PC-9 (cell line): ENCODE measurements around the gene FGF4. TPM values are rescaled to one million over a fixed set of nuclear protein-coding genes. Genes with fewer than 3 reads are reported as not detected.

Experiments used
- BruUV-seq: library from RNA; stranded (reverse); fragments of 400-500 nt; replicated peaks from 2 replicates; lab custom pipeline; 2021; lab: Mats Ljungman, UMichigan
- CTCF ChIA-PET: fragments of 300-600 bp; sonication (Branson Sonifier 250); formaldehyde crosslinking; loops from one replicate; lab custom pipeline; 2022; ENCODE audit warnings: antibody characterized with exemption; lab: Charles Lee
- POLR2A ChIA-PET: fragments of 300-600 bp; sonication (Branson Sonifier 250); formaldehyde crosslinking; loops from one replicate; lab custom pipeline; 2022; ENCODE audit warnings: antibody characterized with exemption; ENCODE audit not compliant: unreplicated experiment; lab: Charles Lee
- DNase-seq, 2 experiments: peaks; one replicate each; pipeline versions ENCODE4 v3.0.0 to v3.0.0-alpha.2; 2015 to 2022; ENCODE audit warnings: mixed read lengths in 1 of 2
- H2AFZ ChIP-seq: fragments of 200-600 bp; sonication (generic); 2 replicates; pipeline ENCODE4 v1.8.1; 2017; ENCODE audit warnings: antibody characterized with exemption
- H3F3A ChIP-seq: fragments of 200-600 bp; sonication (generic); 2 replicates; pipeline ENCODE4 v1.8.1; 2017; ENCODE audit warnings: antibody characterized with exemption, mild to moderate bottlenecking, low read depth; ENCODE audit not compliant: insufficient read depth
- H3K27ac ChIP-seq: fragments of 200-600 bp; sonication (generic); 2 replicates; pipeline ENCODE4 v1.6.1; 2016; ENCODE audit warnings: mixed run types
- H3K27me3 ChIP-seq: fragments of 200-600 bp; sonication (generic); 2 replicates; pipeline ENCODE4 v1.6.1; 2016; ENCODE audit warnings: low read depth, mixed run types; ENCODE audit not compliant: insufficient read depth
- H3K36me3 ChIP-seq: fragments of 200-600 bp; sonication (generic); 2 replicates; pipeline ENCODE4 v1.6.1; 2016; ENCODE audit warnings: low read depth, mixed run types
- H3K4me1 ChIP-seq: fragments of 200-600 bp; sonication (generic); replicated peaks from 2 replicates; pipeline ENCODE4 v1.6.1; 2016; ENCODE audit warnings: mixed run types; ENCODE audit not compliant: insufficient read depth
- H3K4me2 ChIP-seq: fragments of 200-600 bp; sonication (generic); 2 replicates; pipeline ENCODE4 v1.6.1; 2017; ENCODE audit warnings: mixed run types
- H3K4me3 ChIP-seq: fragments of 200-600 bp; sonication (generic); 2 replicates; pipeline ENCODE4 v1.6.1; 2016; ENCODE audit warnings: mixed run types
- H3K79me2 ChIP-seq: fragments of 200-600 bp; sonication (generic); 2 replicates; pipeline ENCODE4 v1.6.1; 2017; ENCODE audit warnings: low read depth, mixed run types
- H3K9me2 ChIP-seq: fragments of 200-600 bp; sonication (generic); 2 replicates; pipeline ENCODE4 v1.8.1; 2017; ENCODE audit warnings: mild to moderate bottlenecking; ENCODE audit not compliant: insufficient read depth
- H3K9me3 ChIP-seq: fragments of 200-600 bp; sonication (generic); 2 replicates; pipeline ENCODE4 v1.8.1; 2016; ENCODE audit warnings: low read depth; ENCODE audit not compliant: insufficient read depth
- H4K20me1 ChIP-seq: fragments of 200-600 bp; sonication (generic); 2 replicates; pipeline ENCODE4 v1.8.1; 2017; ENCODE audit not compliant: insufficient read depth
- CTCF ChIP-seq: fragments of 200-600 bp; sonication (generic); conservative IDR thresholded peaks from 2 replicates; pipeline ENCODE4 v1.6.1; 2017; ENCODE audit warnings: mixed run types, antibody characterized with exemption, mild to moderate bottlenecking, moderate library complexity
- EZH2 ChIP-seq: fragments of 200-600 bp; sonication (generic); IDR thresholded peaks from 2 replicates; pipeline ENCODE4 v1.8.0; 2017; ENCODE audit warnings: antibody characterized with exemption, low read depth
- intact Hi-C: fragments of 100-400 bp; cut with micrococcal nuclease; formaldehyde crosslinking; loops from one replicate; pipeline ENCODE4 v1.10.0; 2022; ENCODE audit not compliant: unreplicated experiment
- total RNA-seq: library from RNA; stranded (reverse); gene quantifications from 2 replicates; pipeline ENCODE4 v1.2.3, GENCODE V29; 2021

Gene FGF4
- total RNA-seq, 1 experiment from 2014 or later = not detected

- CTCF ChIA-PET = no interaction called here
- Histone ChIP-seq H3K36me3 (no peaks in the 10 kb centered on the region), H3K9me3 (no peaks in the 10 kb centered on the region), H4K20me1 (no peaks in the 10 kb centered on the region), H2AFZ (no peak overlapping the region), H3K27ac (no peak overlapping the region), H3K27me3 (peaks cover 14% of the 10 kb centered on the region), H3K9me2 (no peaks in the 10 kb centered on the region), H3K4me2 (no peak overlapping the region), H3K4me1 (peaks cover 22% of the 10 kb centered on the region; the same call in 1 of the 2 replicates), H3F3A (peaks cover 12% of the 10 kb centered on the region; the same call in 1 of the 2 replicates), H3K4me3 (no peak overlapping the region), H3K79me2 (no peaks in the 10 kb centered on the region)
- no peak for TF ChIP-seq CTCF
- no peak for TF ChIP-seq EZH2
- BruUV-seq = no TSS peak
- POLR2A ChIA-PET = no interaction called here
- intact Hi-C loops = no loop called here
- no peak for DNase-seq
Measured at GRCh38 chr11:69810289-69811118, 35.4 kb upstream of the FGF4 start.

GRCh38 chr11:69808667-69809086 lies 33.5 kb upstream of the FGF4 start:
- CTCF ChIA-PET = no interaction called here
- BruUV-seq = no TSS peak
- peaks cover 22% of the 10 kb centered on the region for H3K4me1 ChIP-seq
- TF ChIP-seq EZH2 = no peak
- H3K4me3 ChIP-seq = no peak overlapping the region
- H3K9me2 ChIP-seq = no peaks in the 10 kb centered on the region
- DNase-seq = no peak
- intact Hi-C loops = loop anchor here (10.0 kb wide), 1 partner anchor 386 kb away; no protein-coding TSS in a partner anchor
- H3K4me2 ChIP-seq = no peak overlapping the region
- no peaks in the 10 kb centered on the region for H4K20me1 ChIP-seq
- H3K9me3 ChIP-seq = no peaks in the 10 kb centered on the region
- H2AFZ ChIP-seq = no peak overlapping the region
- peaks cover 12% of the 10 kb centered on the region; the same call in 1 of the 2 replicates for H3F3A ChIP-seq
- no peaks in the 10 kb centered on the region for H3K79me2 ChIP-seq
- no peaks in the 10 kb centered on the region for H3K27me3 ChIP-seq
- POLR2A ChIA-PET = no interaction called here
- no peaks in the 10 kb centered on the region for H3K36me3 ChIP-seq
- H3K27ac ChIP-seq = no peak overlapping the region

GRCh38 chr11:69807106-69807815 lies 32.1 kb upstream of the FGF4 start:
- Histone ChIP-seq H3K27ac (0 out of 2 replicates have a peak overlapping the region, but pooled peaks have one; percentile 30), H3K9me2 (no peaks in the 10 kb centered on the region), H3K36me3 (no peaks in the 10 kb centered on the region), H2AFZ (no peak overlapping the region), H3K79me2 (no peaks in the 10 kb centered on the region), H3K4me1 (peaks cover 22% of the 10 kb centered on the region), H3F3A (peaks cover 13% of the 10 kb centered on the region; the same call in 1 of the 2 replicates), H3K4me3 (no peak overlapping the region), H3K4me2 (peak overlapping the region; percentile 47; the same call in 1 of the 2 replicates), H3K27me3 (no peaks in the 10 kb centered on the region), H4K20me1 (no peaks in the 10 kb centered on the region), H3K9me3 (no peaks in the 10 kb centered on the region)
- POLR2A ChIA-PET = no interaction called here
- no peak for TF ChIP-seq EZH2
- no peak for TF ChIP-seq CTCF
- DNase-seq = peak; percentile 75 to 78
- BruUV-seq = no TSS peak
- CTCF ChIA-PET = no interaction called here
- intact Hi-C loops = loop anchor here (10.0 kb wide), 1 partner anchor 388 kb away; no protein-coding TSS in a partner anchor
